Fibroblast of skin of scalp (primary cell): ENCODE results near the gene FOXA1. TPM values are rescaled to one million over a fixed set of nuclear protein-coding genes. Genes with fewer than 3 reads are reported as not detected.

Experiments
- DNase-seq: peaks from one replicate; pipeline ENCODE4 v3.0.0-alpha.2; 2013
- polyA plus RNA-seq, 2 experiments: library from polyadenylated mRNA; unstranded; fragments of 120-200 nt; gene quantifications; one replicate each; pipeline ENCODE4 v1.2.1, GENCODE V29; 2013; ENCODE audit not compliant: insufficient read length in 2 of 2

The FOXA1 gene
- polyA plus RNA-seq (2013, experiment 1 of 2; ENCODE audit: insufficient read length), result not detected
- polyA plus RNA-seq (2013, experiment 2 of 2; ENCODE audit: insufficient read length), result 0.06 TPM

- no peak for DNase-seq
Measured at GRCh38 chr14:37594971-37595808, at the start of gene FOXA1, which contains the start of gene TTC6. Gene FOXA1 (minus strand): TSS chr14:37595249. CDS start chr14:37594972, 277 bp downstream. Gene TTC6 (plus strand): TSS chr14:37595629. CDS start chr14:37622065, 26,436 bp downstream.

- DNase-seq, result no peak
Measured at GRCh38 chr14:37643701-37644100, 48.7 kb upstream of the FOXA1 start.

- DNase-seq, result no peak
Measured at GRCh38 chr14:37642125-37642524, 47.1 kb upstream of the FOXA1 start.

- no peak for DNase-seq
Measured at GRCh38 chr14:37641117-37641516, 46.1 kb upstream of the FOXA1 start.

- DNase-seq, result no peak
Measured at GRCh38 chr14:37638599-37638998, 43.5 kb upstream of the FOXA1 start.

GRCh38 chr14:37637341-37637740 lies 42.3 kb upstream of the FOXA1 start:
- no peak for DNase-seq

GRCh38 chr14:37625597-37626595 lies 30.8 kb upstream of the FOXA1 start:
- DNase-seq, result peak; percentile 25

GRCh38 chr14:37623971-37624370 lies 28.9 kb upstream of the FOXA1 start:
- no peak for DNase-seq

GRCh38 chr14:37623426-37623951 lies 28.4 kb upstream of the FOXA1 start:
- DNase-seq, result peak; percentile 86

GRCh38 chr14:37622231-37622923 lies 27.3 kb upstream of the FOXA1 start:
- DNase-seq, result peak; percentile 45

- no peak for DNase-seq
Measured at GRCh38 chr14:37620856-37621255, 25.8 kb upstream of the FOXA1 start.

- no peak for DNase-seq
Measured at GRCh38 chr14:37618498-37619028, 23.5 kb upstream of the FOXA1 start.

- DNase-seq, result no peak
Measured at GRCh38 chr14:37617864-37618365, 22.9 kb upstream of the FOXA1 start.

- no peak for DNase-seq
Measured at GRCh38 chr14:37616853-37617252, 21.8 kb upstream of the FOXA1 start.

- DNase-seq, result no peak
Measured at GRCh38 chr14:37615582-37616289, 20.7 kb upstream of the FOXA1 start.

GRCh38 chr14:37610945-37611523 lies 16.0 kb upstream of the FOXA1 start:
- DNase-seq, result no peak

GRCh38 chr14:37608649-37609048 lies 13.6 kb upstream of the FOXA1 start:
- no peak for DNase-seq

- DNase-seq, result no peak
Measured at GRCh38 chr14:37606678-37607077, 11.6 kb upstream of the FOXA1 start.

GRCh38 chr14:37603688-37604251 lies 8.7 kb upstream of the FOXA1 start:
- DNase-seq, result no peak
